HG02852 (cell line): ENCODE results near the gene KCTD1.

Source experiments
- ATAC-seq: cut with Tn5 transposase; IDR thresholded peaks from one replicate; pipeline ENCODE4 v1.9.1; 2021; ENCODE audit warnings: mild to moderate bottlenecking, moderate library complexity; ENCODE audit not compliant: unreplicated experiment

KCTD1 gene

DNA sequence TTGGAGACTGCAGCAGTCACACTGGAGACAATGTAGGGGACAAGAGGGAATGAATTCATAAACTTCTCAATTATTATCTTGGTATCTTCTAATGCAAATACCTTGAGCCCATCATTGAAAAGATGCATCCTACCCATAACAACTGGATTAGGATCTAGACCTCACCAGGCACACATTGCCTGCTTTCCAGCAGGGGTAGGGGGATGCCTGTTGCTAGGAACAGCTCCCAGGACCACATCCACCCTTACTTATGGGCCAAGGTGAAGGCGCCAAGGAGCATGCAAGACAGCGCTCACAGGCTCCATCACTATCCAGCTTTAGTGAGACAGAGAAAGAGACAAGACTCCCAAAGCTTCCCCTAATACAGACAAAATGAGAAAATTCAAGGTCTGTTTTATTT is 24.4 kb downstream of the KCTD1 start:
- no peak for ATAC-seq

DNA sequence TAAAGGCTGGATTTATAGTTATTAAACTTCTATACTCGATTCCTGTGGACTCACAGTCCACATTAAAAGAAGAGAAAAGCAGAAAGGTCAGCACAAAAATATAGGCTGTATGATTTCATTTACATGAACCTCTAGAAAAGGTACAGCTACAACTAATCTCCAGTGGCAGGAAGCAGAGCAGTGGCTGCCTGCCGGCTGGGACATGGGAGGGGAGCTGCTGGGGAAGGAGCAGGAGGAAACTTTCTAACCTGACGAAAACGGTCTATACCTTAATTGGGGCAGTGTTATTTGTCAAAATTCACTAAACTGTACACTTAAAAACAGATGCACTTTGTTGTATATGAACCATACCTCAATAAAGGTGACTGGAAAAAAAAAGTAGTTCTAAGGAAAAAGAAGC is 26.7 kb downstream of the KCTD1 start:
- ATAC-seq, result no peak

DNA sequence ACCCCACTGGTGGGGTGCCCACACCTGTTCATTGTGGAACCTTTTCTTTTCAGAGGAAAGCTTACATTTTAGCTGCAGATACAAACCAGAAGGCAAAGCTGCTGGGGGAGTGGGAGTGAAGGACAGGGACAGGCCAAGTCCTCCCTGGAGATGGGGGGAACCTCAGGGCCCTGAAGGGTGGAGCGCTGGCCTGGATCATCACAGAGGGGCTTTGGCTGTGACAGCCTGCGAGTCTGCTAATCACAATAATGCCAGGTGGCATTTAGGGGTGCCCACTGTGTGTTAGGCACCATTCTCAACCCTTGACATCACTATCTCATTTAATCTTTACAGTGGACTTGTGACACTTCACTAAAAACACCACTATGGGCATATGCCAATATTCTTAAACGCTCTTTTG is 27.4 kb downstream of the KCTD1 start:
- no peak for ATAC-seq

DNA sequence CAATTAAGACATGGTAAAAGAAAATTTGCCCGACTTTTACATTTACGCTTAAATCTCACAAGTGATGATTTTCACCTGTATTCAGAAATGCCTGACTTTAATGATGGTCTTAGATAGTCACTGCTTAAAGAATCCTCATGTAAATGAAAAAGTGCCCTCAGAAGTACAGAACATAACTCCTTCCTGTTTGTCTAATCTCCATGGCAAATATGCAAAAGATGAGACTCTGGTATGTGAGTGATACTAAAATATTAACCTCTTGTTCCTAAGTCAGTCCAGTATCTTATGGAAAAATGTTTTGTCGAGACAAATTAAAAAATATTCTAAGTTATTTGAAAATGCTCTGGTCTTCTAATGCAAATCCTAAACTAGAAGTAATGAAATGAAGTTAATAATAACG is 29.2 kb downstream of the KCTD1 start:
- no peak for ATAC-seq

DNA sequence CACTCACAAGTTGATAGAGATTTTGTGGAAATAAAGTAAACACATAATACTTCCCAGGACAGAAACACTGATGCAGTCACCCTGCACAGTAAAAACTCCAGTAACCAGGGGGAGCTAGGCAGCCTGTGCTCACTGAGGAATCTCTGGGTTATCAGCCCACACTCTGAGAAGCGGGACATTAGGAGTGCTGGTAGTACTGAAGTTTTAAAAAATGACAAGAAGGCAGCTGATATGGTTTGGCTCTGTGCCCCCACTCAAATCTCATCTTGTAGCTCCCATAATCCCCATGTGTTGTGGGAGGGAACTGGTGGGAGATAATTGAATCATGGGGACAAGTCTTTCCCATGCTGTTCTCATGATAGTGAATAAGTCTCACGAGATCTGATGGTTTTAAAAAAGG is 31.4 kb downstream of the KCTD1 start:
- no peak for ATAC-seq

DNA sequence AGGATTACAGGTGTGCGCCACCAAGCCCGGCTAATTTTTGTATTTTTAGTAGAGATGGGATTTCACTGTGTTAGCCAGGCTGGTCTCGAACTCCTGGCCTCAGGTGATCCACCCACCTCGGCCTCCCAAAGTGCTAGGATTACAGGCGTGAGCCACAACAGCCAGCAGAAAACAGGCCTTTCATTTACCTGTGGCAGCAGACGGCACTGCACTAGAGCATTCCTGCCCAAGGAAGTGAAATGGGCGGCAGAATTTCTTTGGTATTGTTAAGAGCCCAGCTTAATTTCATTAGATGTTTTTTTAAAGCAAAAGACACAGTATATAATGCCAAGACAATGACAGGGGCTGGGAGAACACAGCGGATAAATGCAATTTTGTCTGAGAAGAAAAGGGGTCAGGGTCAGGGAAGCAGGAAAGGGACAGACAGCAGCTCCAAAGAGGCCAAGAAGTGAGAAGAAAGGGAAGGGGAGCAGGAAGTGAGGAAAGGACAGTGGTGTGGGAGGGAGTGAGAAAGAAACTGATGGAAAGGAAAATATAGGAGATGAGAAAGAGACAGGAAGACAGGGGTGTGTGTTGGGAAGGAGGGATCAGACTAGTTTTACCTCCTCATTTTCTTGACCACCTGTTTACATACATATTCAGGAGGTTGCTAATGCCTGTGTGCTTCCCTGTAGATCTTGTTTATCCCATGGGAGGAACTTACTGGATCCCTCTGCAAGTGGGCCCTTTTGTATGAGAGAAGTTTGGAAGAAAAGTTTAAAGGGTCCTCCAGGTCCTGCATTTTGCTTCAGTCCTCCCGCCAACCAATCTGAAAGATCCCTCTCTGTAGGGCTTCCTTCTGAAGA is 32.5 kb downstream of the KCTD1 start:
- ATAC-seq, result no peak

DNA sequence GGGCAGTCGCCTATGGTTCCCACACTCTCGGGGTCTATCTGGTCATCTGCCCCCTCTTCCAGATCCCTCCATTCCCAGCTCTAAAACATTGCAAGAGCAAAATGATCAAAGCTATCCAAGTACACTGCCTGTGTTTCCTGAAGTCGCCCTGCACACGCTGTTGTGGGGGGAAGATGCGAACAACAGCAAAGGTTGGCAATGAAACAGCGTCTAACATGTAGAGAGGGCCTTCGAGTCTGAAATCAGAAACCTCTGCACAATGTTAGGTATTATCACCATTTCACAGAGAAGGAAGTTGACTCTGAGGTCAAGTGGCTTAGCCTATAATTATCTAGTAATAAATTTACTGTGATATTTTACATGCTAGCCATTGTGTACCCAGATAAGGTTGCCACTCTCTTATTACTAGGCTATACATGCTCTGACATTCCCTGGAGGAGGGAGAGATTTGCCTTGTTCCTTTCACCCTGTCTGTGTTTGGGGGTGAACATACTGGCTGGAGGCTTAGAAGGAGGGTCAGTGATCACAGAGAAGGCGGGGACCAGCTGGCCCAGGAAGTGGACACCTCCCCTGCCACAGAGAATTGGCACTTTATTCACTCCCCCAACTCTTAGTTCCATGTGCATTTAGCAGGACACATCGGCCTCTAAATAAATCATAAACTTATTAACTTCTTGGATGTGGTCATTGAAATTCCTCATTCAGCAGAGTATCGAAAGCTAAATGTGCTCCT is 36.8 kb downstream of the KCTD1 start:
- ATAC-seq, result no peak

DNA sequence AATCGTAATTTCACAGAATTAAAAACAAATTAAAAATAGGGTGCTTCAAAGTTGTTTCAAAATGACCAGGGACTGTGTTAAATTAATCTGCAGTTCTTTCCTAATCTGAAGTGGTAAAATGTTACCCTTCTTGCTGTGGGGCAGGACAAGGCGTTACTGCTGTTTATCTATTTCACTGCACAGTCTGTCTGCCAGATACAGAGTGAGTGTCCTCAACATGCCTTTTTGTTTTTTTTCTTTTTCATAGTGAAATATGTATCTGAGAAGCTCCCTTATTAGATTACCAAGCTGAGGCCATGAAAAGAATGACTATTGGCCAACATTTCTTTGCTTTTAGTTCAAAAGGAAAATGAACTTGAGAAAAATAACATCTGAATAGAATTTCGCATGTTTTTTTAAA is 38.0 kb downstream of the KCTD1 start:
- ATAC-seq, result no peak

DNA sequence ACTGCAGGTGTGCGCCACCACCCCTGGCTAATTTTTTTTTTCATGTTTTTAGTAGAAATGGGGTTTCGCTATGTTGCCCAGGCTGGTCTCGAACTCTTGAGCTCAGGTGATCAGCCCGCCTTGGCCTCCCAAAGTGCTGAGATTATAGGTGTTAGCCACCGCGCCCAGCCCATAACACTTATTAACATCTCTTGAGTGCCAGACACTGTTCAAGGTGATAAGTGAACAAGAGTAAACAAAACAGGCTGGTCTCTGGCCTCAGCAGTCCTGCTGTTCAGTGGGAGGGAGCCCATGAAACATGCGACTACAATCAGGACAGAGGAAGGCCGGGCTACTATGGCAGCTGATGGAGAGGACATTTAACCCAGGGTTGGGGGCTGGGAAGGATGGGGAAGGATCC is 42.3 kb downstream of the KCTD1 start:
- no peak for ATAC-seq

DNA sequence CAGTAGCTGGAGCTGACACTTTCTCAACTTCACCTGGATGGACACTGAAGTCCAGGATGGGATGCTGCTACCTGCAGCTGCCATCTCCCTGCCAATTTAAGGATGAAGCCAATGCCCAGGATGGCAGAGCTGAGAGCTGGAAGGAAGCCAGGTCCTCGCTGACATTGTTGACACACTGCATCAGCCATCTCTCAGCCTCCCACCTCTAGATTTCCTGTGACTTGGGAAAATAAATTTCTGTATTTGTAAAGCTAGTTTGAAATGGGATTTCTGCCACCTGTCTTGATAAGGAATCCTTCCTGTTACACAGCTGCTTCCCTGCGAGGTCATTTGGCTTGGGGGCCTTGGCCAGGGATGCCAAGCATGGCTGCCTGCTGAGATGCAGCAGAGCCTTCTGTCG is 43.5 kb downstream of the KCTD1 start:
- no peak for ATAC-seq

DNA sequence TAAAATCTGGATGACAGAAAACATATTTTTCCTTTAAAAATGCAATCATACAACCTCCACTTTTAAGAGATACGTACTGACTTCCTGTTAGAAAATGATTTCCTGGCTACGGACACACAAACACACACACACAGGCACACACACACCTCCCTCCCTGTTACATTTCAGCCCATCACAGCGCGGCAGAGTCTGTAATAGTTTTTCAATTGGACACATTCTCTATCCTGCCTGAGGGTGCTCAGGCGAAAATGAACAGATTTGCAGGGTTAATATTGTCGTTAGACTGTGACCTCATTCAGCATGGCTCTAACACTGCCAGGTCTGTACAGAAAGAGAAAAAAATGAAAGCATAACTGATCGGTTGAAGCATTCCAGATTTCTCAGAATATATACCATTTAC is 45.0 kb downstream of the KCTD1 start:
- ATAC-seq, result no peak

DNA sequence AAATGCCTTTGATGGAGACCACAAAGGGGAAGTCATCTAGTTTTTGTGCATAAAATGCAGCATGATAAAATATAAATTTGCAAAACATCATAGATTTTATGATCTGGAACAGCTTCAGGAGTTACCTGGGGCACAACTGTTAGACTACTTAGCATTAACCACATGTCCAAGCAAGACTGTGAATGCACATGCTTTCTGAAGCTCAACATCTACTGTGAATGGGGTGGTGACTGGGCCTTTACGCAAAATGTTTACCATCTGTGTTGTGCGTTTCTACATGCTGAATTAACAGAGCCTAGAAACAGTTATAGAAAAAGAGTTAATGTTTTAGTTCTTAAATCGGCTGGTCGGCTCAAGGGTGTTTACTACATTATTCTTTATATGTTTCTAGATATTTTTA is 45.5 kb downstream of the KCTD1 start:
- ATAC-seq, result no peak

DNA sequence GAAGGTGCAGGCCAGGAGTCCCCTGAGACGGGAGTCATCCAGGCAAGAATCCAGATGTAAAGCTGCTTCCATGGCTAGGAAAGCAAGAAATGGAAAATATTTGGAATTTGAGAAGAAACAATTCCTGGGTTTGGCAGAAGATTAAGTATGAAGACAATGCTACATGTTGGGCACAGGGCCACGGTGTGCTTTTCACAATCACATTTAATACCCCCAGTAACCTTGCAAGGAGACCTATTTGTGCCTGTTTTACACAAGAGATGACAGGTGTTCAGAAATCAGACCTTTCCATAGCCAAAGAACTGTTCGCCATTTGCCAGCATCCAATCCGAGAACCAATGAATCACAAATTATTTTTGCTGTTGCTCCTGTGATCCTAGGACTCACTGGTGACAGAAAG is 50.5 kb downstream of the KCTD1 start:
- ATAC-seq, result no peak

DNA sequence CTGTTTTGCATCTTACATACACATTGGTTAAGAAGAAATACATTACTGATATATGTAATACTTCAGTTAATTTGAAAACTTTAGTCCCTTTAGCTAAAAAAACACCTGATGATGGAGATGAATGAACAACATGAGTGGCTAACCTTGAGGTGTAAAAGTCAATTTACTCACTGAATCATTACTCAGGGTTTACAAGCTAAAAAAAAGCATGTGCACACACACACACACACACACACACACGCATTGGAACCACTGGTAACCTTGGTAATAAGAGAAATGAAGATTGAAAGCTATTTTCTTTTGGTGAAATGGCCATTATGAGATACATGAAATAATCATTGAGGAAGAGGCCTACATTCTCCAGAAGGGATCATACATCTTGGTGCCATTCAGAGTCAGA is 51.8 kb downstream of the KCTD1 start:
- no peak for ATAC-seq

DNA sequence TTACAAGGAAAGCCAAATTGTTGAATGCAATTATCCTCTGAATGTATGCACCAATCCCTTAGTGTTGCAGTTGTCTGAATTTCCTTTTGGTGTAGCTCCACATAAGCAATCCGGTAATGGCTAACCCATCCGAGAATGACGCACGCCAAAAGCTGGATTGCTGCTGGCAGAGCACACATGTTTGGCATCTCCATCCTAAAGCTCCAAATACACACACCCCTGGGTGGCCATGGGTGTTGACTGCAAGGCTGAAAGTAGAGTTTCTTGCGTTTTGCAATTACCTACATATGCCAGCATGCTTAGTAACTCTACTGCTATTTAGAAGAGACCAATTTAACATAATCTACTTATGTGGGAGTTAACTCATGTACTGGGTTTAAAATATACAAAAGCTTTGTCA is 53.1 kb downstream of the KCTD1 start:
- no peak for ATAC-seq

DNA sequence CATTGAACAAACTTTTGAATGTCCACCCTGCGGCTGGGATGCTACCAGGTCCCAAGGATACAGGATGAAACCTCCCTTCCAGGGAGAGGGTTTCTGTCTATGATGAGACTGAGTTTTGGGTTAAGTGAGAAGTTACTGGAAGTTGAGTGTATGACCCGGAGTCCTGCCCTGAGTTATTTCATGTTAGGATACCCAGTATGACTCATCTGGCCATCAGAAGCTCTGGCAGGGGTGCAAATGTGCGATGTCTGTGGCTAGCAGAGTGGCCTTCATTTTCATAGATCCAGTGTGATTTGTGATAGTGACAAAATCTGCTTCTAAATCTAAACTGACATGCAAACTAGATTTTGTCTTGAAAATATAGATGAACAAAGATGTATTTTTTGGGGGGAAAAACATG is 55.3 kb downstream of the KCTD1 start:
- ATAC-seq, result no peak

DNA sequence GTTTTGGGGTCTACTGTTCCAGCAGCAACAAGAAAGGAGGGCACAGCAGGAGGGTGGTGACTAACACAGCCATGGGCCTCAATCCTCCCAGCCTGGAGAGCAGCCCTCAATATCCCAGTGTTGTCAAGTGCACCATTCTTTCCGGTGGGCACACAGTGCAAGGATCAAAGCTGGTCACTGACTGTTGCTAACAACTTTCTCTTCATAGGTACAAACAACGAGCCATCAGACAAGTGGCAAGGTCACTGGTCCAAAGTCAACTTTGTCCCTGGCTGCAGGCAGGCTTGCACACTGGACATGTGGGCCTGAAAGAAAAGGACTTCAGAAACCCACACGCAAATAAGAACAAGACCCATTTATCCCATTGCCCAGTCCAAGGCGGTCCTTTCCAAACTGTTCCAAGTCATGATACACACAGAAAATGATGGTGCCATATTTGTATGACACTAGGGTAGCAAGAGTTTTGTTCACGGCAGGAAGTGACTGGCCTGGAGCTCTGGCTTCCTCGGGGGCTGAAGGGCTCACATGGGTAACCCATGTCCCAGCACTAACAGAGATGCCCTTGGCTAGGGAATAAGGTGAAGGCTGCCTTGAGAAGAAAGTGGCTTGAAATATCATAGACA is 57.0 kb downstream of the KCTD1 start:
- no peak for ATAC-seq

DNA sequence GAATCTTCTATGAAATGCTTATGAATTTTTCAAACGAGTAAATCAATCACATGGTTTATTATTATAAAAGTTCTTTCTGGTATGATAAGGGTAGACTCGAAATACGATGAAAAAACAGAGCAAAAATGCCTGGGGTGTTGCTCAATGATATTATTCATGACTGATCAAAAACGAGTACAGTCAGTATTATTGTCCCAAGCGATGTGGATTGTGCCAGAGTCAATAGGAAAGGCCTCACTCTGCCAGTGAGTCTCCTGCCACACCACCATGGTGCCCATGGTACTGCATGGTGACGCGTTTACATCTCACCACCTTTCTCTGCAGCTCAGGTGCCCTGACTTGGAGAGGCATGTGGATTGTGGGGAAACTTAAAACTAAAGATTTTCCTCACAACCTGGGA is 58.5 kb downstream of the KCTD1 start:
- no peak for ATAC-seq

DNA sequence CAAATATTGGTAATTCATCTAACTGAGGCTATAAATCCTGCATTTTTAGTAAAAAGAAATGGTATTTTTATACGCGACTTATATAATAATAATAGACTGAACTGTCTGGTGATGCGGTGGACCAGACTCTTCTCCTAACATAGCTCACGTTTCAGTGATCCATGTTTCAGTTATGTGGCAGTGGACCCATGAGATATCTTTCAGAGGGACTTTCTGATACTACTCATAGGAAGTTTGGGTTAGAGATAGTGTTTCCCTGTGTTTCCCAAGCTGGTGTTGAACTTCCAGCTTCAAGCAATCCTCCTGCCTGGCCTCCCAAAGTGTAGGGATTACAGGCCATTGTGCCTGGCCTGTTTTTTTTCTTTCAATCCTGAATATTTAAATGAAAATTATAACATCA is 59.2 kb downstream of the KCTD1 start:
- ATAC-seq, result no peak

DNA sequence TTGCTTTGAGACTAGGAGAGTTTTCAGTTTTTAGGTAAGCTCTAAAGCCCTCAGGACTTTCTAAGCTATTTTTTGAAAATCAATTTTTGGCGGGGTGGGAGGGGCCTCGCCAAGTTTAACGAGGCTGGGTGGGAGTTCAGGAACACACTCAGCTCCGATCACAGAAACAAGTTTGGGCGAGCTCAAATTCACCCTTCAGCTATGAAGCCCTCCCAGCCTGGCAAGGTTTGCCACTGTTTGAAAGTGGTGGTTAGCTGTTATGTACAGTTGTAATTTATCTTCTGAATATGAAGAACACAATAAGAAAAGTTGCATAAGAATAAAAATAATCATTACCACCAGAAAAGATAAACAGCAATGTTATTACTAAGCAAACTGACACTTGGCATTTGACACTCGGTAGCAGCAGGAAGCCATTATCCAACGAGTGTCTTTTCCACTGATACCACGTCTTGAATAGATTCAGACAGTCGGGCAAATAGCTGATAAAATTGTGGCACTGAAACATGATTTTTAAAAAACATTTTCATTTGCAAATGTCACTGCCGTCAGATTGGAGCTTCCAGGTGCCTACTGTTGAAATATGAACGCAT is 59.8 kb downstream of the KCTD1 start:
- no peak for ATAC-seq

DNA sequence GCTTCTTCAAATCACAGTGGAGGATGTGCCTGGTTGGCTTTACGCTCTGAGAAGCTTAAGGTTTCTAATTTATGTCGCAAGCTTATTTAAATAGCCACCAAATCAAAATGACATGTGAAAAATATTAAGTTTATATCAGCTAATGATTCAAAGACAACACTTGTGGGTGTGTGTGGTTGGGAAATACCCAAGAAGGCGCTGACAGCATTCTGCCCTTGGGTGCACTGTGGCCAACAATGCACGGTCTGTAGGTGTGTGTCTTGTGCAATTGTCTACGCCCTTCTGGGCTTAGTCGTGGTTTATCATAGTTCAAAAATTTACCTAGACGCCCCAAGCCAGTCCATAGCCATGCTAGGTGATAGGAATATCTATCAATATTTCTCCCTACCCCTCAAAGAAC is 60.9 kb downstream of the KCTD1 start:
- peak; percentile 97 for ATAC-seq

DNA sequence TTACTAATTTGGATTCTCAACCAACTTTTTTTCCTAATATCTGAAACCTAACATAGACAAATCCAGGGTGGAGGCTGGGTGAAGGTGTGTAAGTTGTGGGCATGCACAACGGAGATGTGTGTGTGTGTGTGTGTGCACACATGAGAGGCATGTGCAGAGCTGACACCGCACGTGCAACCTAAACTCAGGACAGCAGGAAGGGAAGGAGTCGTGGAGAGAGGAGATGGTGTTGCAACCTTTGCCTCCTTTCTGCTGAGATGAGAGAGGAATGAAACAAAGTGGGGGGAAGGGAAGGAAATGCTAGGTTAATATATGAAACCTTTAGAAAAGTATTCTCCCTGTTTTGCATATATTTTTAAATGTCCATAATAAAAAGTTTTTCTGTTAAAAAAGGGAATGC is 64.7 kb downstream of the KCTD1 start:
- no peak for ATAC-seq
